ENCODE results near the gene PAM.
"Not testable (repeated sequence)": the region's sequence is repeated elsewhere in the genome, so short reads cannot be mapped to it uniquely, and the experiment has no call there.

The PAM gene

GRCh38 chr5:102955488-102955887 is 200.4 kb downstream of the PAM start:
- no peak for DNase-seq

GRCh38 chr5:102956599-102956998 is 201.5 kb downstream of the PAM start:
- DNase-seq, result no peak

GRCh38 chr5:102957141-102957540 is 202.0 kb downstream of the PAM start:
- no peak for DNase-seq

GRCh38 chr5:102958481-102959011 is 203.4 kb downstream of the PAM start:
- no peak for DNase-seq

GRCh38 chr5:102959055-102959454 is 203.9 kb downstream of the PAM start:
- DNase-seq, result no peak

GRCh38 chr5:102961671-102962070 is 206.6 kb downstream of the PAM start:
- DNase-seq, result no peak

- no peak for DNase-seq
Measured at GRCh38 chr5:102965653-102966052, 210.5 kb downstream of the PAM start.

GRCh38 chr5:102969641-102970040 is 214.5 kb downstream of the PAM start:
- DNase-seq, result no peak

GRCh38 chr5:102971676-102972293 is 216.7 kb downstream of the PAM start:
- DNase-seq, result no peak

GRCh38 chr5:102974177-102974576 is 219.1 kb downstream of the PAM start:
- no peak for DNase-seq

GRCh38 chr5:102975045-102975444 is 219.9 kb downstream of the PAM start:
- no peak for DNase-seq

- DNase-seq, result no peak
Measured at GRCh38 chr5:102975457-102976182, 220.5 kb downstream of the PAM start.

- no peak for DNase-seq
Measured at GRCh38 chr5:102981957-102982635, 227.0 kb downstream of the PAM start.

GRCh38 chr5:102986074-102986473 is 231.0 kb downstream of the PAM start:
- DNase-seq, result no peak

GRCh38 chr5:102988459-102988858 is 233.4 kb downstream of the PAM start:
- no peak for DNase-seq

GRCh38 chr5:102991802-102992201 is 236.7 kb downstream of the PAM start:
- no peak for DNase-seq

- DNase-seq, result no peak
Measured at GRCh38 chr5:102996011-102996575, 241.0 kb downstream of the PAM start.

- no peak for DNase-seq
Measured at GRCh38 chr5:102998224-102998623, 243.1 kb downstream of the PAM start.

- DNase-seq, result no peak
Measured at GRCh38 chr5:102999191-102999590, 244.1 kb downstream of the PAM start.

- not testable (repeated sequence) for DNase-seq
Measured at GRCh38 chr5:102999621-103000020, 244.5 kb downstream of the PAM start.

GRCh38 chr5:103000089-103000488 is 245.0 kb downstream of the PAM start:
- no peak for DNase-seq

GRCh38 chr5:103003872-103004271 is 248.8 kb downstream of the PAM start:
- DNase-seq, result no peak

- DNase-seq, result no peak
Measured at GRCh38 chr5:103005276-103005675, 250.2 kb downstream of the PAM start.

- no peak for DNase-seq
Measured at GRCh38 chr5:103006921-103007320, 251.8 kb downstream of the PAM start.

All from activated T-cell treated with anti-CD3 and anti-CD28 coated beads, Interleukin-2, amount 50 U/mL, for 1 hour (primary cell).